Endothelial cell of umbilical vein (primary cell): ENCODE measurements around the gene CHID1.

Source experiments
- EZH2 ChIP-seq: IDR thresholded peaks from 2 replicates; pipeline ENCODE4 v1.6.1; 2012; ENCODE audit warnings: borderline replicate concordance, low read depth, mild to moderate bottlenecking, moderate library complexity, low read length, inconsistent platforms; ENCODE audit not compliant: severe bottlenecking
- GATA2 ChIP-seq: IDR thresholded peaks from 2 replicates; pipeline ENCODE4 v1.7.0; 2011; ENCODE audit warnings: low read depth, mild to moderate bottlenecking, moderate library complexity, mixed read lengths, low read length; ENCODE audit not compliant: insufficient read length, insufficient read depth
- JUN ChIP-seq: IDR thresholded peaks from 2 replicates; pipeline ENCODE4 v1.6.1; 2011; ENCODE audit warnings: borderline replicate concordance, low read depth; ENCODE audit not compliant: insufficient read length, insufficient read depth
- MYC ChIP-seq: IDR thresholded peaks from one replicate; pipeline ENCODE4 v1.6.1; 2011; ENCODE audit warnings: mild to moderate bottlenecking, low read depth, low read length
- POLR2A ChIP-seq: IDR thresholded peaks from 2 replicates; pipeline ENCODE4 v1.6.1; 2012; ENCODE audit warnings: low read depth, mild to moderate bottlenecking, control low read depth, low read length
- POLR2AphosphoS5 ChIP-seq: IDR thresholded peaks from 2 replicates; pipeline ENCODE4 v1.6.1; 2012; ENCODE audit warnings: low read depth, mild to moderate bottlenecking, control low read depth, low read length, moderate library complexity; ENCODE audit not compliant: insufficient read depth
- TF ChIP-seq, protein P1 (sequence below), 2 donors: IDR thresholded peaks; 1 replicate in 1 of 2; 2 replicates in 1 of 2; pipeline ENCODE4 v1.5.1; 2011; ENCODE audit warnings: low read length in 2 of 2, mild to moderate bottlenecking in 2 of 2, moderate library complexity in 2 of 2, control low read depth in 1 of 2, inconsistent platforms in 1 of 2, low read depth in 1 of 2; ENCODE audit not compliant: insufficient read depth in 1 of 2; ENCODE audit errors: extremely low read depth in 1 of 2
- TF ChIP-seq, protein P2 (sequence below): IDR thresholded peaks from 2 replicates; pipeline ENCODE4 v1.6.1; 2011; ENCODE audit not compliant: insufficient read depth, insufficient read length

DNA sequence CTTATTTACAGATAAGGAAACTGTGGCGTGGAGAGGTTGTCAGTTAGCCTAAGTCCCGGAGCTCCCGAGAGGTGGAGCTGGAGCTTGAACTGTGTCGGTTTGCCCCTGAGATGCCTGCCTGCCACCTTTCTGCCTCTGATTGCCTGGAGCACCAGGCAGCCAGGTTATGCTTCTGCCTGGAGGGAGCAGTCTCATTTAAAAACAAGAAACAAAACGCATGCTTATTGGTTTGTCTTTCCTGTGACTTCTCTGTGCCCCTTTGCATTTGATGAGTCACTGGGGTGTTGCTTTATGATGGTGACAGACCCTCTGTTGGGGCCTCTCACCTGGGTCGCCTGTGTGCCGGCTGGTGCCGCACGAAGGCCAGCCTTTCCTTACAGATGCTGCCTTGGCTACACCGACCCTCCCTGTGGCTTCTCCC is 27.2 kb upstream of the CHID1 start:
- TF ChIP-seq, protein P1, sequence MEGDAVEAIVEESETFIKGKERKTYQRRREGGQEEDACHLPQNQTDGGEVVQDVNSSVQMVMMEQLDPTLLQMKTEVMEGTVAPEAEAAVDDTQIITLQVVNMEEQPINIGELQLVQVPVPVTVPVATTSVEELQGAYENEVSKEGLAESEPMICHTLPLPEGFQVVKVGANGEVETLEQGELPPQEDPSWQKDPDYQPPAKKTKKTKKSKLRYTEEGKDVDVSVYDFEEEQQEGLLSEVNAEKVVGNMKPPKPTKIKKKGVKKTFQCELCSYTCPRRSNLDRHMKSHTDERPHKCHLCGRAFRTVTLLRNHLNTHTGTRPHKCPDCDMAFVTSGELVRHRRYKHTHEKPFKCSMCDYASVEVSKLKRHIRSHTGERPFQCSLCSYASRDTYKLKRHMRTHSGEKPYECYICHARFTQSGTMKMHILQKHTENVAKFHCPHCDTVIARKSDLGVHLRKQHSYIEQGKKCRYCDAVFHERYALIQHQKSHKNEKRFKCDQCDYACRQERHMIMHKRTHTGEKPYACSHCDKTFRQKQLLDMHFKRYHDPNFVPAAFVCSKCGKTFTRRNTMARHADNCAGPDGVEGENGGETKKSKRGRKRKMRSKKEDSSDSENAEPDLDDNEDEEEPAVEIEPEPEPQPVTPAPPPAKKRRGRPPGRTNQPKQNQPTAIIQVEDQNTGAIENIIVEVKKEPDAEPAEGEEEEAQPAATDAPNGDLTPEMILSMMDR (IDR thresholded peaks at IDR 0.05; ENCODE audit: extremely low read depth in 1 of 2, insufficient read depth in 1 of 2, low read depth in 1 of 2, low read length in 2 of 2) = no peak
- TF ChIP-seq JUN (no peak), EZH2 (no peak), POLR2AphosphoS5 (no peak), MYC (no peak), POLR2A (no peak), GATA2 (no peak)
- TF ChIP-seq, protein P2, sequence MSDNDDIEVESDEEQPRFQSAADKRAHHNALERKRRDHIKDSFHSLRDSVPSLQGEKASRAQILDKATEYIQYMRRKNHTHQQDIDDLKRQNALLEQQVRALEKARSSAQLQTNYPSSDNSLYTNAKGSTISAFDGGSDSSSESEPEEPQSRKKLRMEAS = no peak
